ENCODE measurements around the gene ALKBH2. TPM values are rescaled to one million over a fixed set of nuclear protein-coding genes. Genes with fewer than 3 reads are reported as not detected.
A peak's percentile ranks its signal among the peaks of the same experiment; 100 is the strongest.

Gene ALKBH2
- total RNA-seq, 1 donor from 2014 or later: 12.6 TPM

DNA sequence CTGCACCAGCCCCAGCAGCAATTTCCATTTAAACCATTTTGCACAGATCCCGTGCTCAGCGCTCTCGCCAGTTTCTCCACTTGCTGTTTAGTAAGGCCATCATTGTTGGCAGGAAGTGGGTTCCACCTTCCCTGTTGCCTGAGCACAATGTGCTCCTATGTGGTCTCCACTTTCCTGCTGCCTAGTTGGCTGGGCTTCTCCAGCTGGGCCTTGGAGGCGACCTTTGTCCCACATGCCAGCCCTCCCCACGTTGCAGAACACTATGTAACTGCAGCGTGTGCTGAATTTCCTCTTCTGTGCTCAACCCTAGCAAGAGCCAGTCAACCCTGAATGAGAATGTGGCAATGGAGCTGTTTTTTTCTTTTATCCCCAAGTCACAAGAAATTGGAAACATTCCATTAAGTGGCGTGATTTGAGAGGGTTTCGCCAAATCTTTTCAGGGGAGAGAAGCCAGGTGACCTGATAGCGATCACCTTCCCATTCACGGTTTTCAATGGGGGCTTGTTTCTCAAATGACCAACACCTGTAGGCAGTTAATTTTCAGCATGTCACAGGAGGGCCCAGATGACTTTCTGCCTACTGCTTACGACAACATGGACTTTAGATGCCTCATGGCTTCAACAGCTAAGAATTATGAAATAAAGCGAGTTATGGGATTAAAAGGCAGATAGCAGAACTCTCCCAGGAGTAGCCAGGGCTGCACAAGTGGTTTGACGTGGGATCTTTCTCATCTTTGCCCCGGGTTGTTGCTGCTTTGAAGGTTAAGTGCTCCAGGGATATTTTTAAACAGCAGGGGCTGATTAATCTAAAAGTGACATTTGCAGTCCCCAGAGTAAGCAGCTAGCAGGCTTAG, 22.7 kb upstream of the ALKBH2 start, which contains the start of gene ACACB:
TSS of gene ACACB (plus strand) at position 830 of the 853 bp plus-strand sequence. CDS start 22,819 bp downstream, outside the sequence.
- ATAC-seq: peak; percentile 53
- intact Hi-C loops (cut with DNase I): no loop called here
- no peak for DNase-seq (ENCODE audit: low spot score)

DNA sequence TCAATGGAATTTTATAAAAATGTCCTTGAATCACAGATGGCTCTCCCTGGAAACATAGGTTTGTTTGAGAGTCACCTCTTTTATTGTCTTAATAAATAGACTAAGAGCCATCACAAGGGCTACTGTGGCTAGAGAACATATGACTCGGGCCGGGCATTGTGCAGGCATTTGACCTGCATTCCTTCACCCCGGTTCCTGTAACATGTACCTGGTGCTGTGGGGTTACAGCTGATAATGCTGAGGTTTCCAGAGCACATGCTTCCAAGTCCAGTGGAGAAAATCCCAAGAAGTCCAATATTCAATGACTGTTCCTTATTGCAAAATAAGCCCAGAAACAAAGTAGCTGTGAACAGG, 22.1 kb upstream of the ALKBH2 start:
- no peak for ATAC-seq
- intact Hi-C loops (cut with DNase I): no loop called here
- DNase-seq (ENCODE audit: low spot score): peak; percentile 47

DNA sequence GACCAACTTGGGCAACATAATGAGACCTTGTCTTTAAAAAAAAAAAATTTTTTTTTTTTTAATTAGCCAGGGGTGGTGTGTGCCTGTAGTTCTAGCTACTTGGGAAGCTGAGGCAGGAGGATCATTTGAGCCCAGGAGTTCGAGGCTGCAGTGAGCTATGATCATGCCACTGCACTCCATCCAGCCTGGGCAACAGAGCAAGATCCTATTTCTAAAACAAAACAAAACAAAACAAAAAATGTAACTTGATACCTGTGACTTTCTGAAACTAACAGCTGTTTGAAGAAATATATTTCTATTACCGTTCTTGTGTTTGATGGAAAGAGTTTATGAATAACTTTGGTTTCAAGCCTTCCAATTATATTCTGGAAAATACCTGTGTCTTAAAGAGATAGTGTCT, 21.4 kb upstream of the ALKBH2 start:
- no peak for ATAC-seq
- intact Hi-C loops (cut with DNase I): no loop called here

DNA sequence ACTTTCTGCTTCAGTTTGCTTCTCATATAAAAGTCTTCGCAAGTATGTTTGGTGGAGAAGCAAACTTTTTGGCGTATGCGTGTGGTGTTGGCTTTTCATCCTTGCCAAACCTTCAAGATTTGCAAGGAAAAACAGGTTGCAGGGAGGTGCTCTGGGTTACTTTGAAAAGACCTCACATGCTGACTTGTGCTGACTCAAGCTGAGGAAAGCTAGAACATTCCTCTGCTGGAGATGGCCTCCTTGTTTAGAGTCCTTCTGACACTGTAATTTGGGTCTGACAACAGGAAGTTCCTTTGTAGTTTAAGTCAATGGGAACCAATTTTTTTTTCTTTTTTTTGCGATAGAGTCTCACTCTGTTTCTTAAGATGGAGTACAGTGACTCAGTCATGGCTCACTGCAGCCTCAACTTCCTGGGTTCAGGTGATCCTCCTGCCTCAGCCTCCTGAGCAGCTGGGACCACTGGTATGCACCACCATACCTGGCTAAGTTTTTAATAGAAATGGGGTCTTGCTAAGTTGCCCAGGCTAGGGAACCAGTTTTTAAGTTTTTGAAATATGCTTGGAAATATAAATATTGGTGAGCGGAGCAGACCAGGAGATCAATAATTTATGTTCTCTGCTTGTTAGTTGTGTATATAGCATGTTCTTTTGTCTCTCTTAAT, 20.5 kb upstream of the ALKBH2 start:
- DNase-seq (ENCODE audit: low spot score) (no peak), ATAC-seq (no peak)
- intact Hi-C loops (cut with DNase I): no loop called here

More for the DNA sequence above, 21.4 kb upstream of the ALKBH2 start:
- no peak for DNase-seq (ENCODE audit: low spot score)

DNA sequence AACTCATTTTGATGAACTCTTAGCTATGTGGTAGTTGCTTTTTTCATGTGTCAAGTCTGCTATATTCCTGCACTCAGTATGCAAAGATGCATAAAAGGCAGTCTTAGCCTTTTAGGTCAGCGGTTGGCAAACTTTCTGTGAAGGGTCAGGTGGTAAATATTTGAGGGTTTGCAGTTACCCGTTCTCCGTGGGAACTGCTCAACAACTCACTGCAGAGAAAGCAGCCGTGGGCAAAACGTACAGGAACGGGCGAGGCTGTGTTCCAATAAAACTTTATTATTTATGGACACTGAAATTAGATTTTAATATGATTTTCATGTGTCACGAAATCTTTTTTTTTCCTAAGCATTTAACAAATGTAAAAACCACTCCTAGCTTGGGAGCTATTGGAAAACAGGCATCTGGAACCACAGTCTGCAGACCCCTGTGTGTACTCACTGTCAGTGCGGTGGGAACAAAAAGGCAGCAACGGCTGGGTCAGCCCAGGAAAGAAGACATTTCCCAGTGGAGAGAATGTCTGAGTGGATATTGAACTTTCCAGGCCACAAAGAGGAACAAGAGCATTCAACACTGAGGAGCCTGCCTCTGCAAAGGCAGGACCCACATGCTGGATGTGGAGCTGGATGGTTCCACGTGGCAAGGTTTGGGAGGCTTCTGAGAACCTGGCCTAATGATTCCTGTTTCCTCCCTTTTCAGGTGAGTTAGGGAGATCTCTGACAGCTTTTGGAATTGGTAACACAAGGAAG, 19.6 kb upstream of the ALKBH2 start:
- intact Hi-C loops (cut with DNase I): no loop called here
- peak; percentile 30 for DNase-seq (ENCODE audit: low spot score)
- ATAC-seq: no peak

DNA sequence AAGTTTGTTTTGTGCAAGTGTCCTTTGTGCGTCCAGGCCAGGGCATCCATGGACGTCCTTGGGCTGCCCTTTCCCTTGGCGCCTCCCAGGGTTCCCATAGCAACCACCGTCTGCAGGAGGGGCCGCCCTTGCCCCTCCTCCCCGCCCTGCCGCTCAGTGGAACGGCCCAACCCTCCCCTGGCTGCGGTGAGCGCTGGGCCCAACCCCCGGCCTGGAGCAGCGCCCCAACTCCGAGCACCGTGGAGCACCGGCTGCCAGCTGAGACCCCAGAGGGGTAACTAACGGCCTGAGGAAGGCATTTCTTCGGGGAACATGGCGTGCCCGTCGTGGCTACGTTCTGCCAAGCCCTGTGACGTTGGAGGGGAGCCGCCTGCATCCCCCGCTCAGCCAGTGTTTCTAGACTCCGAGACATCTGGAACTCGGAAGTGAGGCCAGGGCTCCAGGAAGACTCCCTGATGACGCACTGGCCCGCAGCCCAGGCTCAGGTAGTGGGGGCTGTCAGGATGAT, 17.8 kb upstream of the ALKBH2 start:
- DNase-seq (ENCODE audit: low spot score) (peak; percentile 96), ATAC-seq (peak; percentile 96)
- intact Hi-C loops (cut with DNase I): no loop called here

DNA sequence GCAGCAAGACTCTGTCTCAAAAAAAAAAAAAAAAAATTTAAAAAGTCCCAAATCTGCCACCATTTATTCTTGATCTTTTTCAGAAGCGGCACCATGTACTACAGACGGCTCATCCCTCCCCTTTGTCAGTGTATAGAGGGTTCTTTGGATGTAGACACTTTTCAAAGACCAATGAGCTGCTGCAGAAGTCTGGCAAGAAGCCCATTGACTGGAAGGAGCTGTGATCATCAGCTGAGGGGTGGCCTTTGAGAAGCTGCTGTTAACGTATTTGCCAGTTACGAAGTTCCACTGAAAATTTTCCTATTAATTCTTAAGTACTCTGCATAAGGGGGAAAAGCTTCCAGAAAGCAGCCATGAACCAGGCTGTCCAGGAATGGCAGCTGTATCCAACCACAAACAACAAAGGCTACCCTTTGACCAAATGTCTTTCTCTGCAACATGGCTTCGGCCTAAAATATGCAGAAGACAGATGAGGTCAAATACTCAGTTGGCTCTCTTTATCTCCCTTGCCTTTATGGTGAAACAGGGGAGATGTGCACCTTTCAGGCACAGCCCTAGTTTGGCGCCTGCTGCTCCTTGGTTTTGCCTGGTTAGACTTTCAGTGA, 16.6 kb upstream of the ALKBH2 start:
- intact Hi-C loops (cut with DNase I): no loop called here
- DNase-seq (ENCODE audit: low spot score): no peak
- no peak for ATAC-seq

DNA sequence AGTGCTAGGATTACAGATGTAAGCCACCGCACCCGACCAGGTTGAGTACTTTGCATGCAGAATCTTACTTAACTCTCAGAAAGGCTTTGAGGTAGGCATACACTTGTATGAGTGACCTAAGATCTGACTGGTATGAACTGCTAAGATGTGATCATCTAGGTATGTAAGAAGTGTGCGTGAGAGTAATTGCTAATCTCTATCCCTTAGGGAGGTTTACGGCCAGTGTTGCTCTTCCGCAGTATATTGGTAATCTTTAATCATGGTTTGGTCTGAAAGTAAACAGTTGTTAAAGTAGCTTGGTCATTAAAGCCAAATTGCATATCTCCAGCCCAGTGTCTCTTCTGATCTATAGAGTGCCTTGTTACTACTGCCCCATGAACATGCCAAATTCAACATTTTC, 11.9 kb upstream of the ALKBH2 start:
- intact Hi-C loops (cut with DNase I): no loop called here
- DNase-seq (ENCODE audit: low spot score): no peak
- no peak for ATAC-seq

DNA sequence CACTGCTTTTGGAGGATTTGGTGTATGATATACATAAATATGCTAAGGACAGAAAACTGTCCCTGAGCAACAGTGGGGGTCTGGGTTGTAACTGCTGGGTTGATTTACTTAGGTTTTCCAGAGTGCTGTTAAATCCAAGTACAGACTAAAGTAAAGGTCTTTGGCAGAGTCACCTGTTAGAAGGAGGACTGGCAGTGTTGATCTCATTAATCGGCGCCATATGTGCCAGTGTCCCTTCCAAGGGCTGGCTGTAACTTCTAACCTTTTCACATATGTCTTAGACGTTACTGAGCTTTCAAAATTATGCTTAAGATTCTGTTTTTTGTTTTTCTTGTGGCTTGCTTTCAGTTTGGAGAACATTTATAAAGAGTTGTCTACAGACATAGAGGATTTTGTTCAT, 9.2 kb upstream of the ALKBH2 start:
- intact Hi-C loops (cut with DNase I): no loop called here
- no peak for DNase-seq (ENCODE audit: low spot score)
- ATAC-seq: no peak

DNA sequence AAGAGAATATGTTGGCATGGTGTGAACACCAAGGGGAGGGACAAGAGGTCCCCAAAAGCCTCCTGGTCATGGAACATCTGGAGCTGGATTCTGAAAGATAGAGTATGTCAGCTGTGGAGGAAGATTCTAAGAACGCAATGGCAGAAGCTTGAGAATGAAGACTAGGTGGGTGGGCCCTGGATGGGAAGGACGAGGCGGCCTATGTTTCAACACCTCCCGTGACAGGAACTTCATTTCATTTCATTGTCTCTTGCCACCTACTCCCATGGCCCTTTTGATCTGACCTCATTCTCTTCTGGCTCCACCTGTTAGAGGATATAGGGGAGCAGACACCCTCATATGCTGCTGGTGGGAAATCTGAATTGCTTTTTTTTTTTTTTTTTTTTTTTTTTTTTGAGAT, 7.5 kb upstream of the ALKBH2 start:
- intact Hi-C loops (cut with DNase I): no loop called here
- no peak for ATAC-seq

DNA sequence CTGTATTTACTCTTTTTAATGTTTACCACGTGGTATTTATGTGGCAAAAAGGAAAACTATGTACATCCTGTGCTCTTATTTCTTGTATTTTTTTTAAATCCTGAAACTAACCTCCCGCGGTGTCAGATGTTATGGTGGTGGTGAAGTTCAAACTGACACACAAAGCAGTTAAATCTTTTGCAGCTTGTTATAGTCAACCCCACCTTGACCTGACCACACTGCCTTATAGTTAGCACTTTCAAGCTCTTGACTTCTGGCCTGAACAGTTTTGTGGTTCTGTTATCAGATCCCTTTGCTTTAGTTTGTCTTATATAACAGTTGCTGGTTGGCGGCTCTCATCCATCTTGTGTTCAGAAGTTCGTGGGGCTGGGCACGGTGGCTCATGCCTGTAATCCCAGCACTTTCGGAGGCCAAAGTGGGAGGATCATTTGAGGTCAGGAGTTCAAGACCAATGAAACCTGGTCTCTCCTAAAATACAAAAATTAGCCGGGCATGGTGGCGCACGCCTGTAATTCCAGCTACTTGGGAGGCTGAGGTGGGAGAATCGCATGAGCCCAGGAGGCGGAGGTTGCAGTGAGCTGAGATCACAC, 6.3 kb upstream of the ALKBH2 start:
- DNase-seq (ENCODE audit: low spot score) (no peak), ATAC-seq (no peak)
- intact Hi-C loops (cut with DNase I): no loop called here

More for the DNA sequence above, 7.5 kb upstream of the ALKBH2 start:
- no peak for DNase-seq (ENCODE audit: low spot score)

DNA sequence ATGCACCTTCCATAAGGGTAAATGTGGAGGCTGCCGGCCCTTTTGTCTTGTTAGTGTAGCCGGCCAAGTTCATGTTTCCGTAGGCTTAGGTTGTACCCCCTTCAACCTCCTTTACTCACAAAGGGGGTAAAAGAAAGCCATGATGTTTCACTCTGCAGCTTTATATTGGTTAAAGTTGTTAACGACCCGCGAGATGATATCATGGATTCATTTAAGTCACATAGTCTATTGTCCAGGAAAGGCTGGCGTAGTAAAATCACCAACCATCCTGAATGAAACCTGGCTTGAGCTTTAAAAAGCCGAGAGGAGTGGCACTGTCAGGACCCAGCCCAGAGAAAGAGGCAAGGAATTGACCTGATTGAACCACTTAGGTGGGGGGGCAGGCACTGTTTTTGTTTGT, 5.4 kb upstream of the ALKBH2 start:
- ATAC-seq (no peak), DNase-seq (ENCODE audit: low spot score) (no peak)
- intact Hi-C loops (cut with DNase I): no loop called here

DNA sequence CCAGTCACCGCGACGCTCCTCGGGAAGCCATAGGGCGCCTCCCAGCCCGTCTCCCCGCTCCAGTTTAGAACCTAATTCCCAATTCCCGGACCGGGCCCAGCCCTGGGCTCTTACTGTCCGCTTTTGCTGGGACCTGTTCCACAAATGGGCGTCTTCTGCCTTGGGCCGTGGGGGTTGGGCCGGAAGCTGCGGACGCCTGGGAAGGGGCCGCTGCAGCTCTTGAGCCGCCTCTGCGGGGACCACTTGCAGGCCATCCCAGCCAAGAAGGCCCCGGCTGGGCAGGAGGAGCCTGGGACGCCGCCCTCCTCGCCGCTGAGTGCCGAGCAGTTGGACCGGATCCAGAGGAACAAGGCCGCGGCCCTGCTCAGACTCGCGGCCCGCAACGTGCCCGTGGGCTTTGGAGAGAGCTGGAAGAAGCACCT, 4.9 kb upstream of the ALKBH2 start:
- ATAC-seq: peak; percentile 70
- intact Hi-C loops (cut with DNase I): no loop called here

DNA sequence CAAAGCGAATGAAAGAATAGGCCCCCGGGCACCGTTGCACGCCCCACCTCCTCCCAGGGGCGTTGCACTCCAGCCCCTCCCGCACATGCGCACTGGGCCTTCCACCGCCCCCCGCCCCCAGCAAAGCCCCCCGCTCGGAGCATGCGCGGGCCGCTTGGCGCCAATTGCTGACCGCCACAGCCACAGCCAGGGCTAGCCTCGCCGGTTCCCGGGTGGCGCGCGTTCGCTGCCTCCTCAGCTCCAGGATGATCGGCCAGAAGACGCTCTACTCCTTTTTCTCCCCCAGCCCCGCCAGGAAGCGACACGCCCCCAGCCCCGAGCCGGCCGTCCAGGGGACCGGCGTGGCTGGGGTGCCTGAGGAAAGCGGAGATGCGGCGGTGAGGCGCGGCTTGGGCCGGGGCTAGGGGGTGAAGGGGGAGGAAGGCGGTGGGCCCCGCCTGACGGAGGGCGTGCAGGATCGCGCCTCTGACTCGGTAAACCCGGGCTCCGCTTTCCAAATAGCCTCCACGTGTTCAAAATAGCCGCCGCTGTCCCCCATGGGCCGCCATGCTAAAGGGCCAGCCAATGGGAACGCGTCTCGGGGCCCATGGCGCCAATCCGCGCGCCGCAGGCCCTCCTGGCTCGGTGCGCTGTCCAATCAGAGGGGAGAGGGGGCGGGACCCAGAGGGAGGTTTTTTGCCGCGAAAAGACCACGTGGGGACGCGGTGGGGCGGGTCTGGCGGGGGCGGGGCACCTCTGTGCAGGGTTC, 4.3 kb upstream of the ALKBH2 start, which contains the start of gene UNG:
TSS of gene UNG (plus strand) at position 163 of the 748 bp plus-strand sequence. CDS start at position 246, 83 bp downstream.
- intact Hi-C loops (cut with DNase I): no loop called here
- ATAC-seq (peak; percentile 98), DNase-seq (ENCODE audit: low spot score) (peak; percentile 99)

More for the DNA sequence above, 4.9 kb upstream of the ALKBH2 start:
- no peak for DNase-seq (ENCODE audit: low spot score)

DNA sequence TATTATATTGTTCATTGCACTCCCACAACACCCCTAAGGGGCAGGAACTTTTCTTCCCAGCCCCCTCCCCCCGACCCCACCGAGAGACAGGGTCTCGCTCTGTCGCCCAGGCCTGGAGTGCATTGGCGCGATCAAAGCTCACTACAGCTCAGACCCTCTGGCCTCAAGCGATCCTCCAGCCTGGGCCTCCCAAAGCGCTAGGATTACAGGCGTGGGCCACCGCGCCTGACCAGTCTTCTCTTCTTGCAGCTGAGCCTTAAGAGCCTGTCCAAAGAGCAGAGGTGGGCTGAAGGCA, 3.8 kb upstream of the ALKBH2 start:
- DNase-seq (ENCODE audit: low spot score) (no peak), ATAC-seq (no peak)
- intact Hi-C loops (cut with DNase I): no loop called here

DNA sequence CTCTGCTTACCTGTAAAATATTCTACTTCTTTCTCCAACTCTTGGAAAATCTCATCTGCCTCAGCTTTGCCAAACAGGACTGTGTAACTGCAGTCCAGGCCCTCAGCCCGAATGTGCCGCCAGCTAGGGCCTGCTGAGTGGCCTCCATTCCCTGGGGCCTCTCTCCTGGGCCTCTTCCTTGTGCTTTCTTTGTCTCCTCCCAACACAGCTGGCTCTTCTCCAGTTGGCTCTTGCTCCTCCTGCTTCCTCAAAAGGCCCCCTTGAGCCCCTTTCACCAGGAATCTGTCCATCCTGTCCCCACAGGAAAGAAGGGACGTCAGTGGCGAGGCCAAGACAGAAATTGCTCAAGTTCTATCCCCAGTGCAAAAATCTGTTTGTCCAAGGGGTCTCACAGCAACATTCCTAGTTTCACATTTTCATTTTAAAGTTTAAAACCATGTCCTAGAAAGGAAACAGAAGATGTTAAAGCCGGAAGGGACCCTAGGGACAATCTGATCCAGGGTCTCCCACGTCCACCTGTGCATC, 713 bp downstream of the ALKBH2 start:
- intact Hi-C loops (cut with DNase I): no loop called here
- ATAC-seq: no peak
- no peak for DNase-seq (ENCODE audit: low spot score)

DNA sequence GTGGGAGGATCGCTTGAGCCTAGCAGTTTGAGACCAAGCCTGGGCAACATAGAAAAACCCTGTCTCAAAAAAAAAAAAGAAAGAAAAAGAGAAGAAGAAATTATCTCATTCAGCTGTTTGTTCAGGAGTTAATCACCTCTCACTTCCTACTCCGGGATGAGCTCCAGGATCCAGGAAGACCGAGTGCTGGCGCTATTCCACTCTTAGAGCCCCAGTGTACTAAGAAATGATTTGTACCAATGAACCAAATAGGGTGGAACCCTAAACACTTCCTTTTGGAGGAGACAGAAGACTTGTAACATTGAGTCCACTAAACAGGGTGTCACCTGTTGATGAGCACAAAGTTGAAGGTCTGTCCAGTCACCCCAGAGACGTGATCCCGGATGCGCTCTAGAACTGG, 3.6 kb downstream of the ALKBH2 start:
- intact Hi-C loops (cut with DNase I): no loop called here
- no peak for ATAC-seq
- no peak for DNase-seq (ENCODE audit: low spot score)

DNA sequence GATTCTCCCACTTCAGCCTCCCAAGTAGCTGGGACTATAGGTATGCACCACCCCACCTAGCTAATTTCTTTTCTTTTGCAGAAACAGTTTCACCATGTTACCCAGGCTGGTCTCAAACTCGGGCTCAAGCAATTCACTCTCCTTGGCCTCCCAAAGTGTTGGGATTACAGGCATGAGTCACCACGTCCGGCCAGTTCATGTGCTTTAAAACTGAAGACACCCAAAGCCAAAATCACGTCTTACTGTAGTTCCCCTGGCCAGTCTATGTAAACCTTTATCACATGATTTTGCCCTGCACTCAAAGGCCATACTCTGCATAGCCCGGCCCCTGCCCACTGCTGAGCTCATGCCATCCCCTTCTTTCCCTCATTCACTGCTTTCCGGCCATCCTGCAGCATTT, 4.5 kb downstream of the ALKBH2 start:
- ATAC-seq (no peak), DNase-seq (ENCODE audit: low spot score) (no peak)
- intact Hi-C loops (cut with DNase I): no loop called here
